Small intestine (tissue), 7 donors: ENCODE data around the gene B4GALNT1. TPM values are rescaled to one million over a fixed set of nuclear protein-coding genes. Genes with fewer than 3 reads are reported as not detected.
A peak's percentile ranks its signal among the peaks of the same experiment; 100 is the strongest.

Experiments
- DNase-seq, 2 donors: peaks; one replicate each; pipeline versions ENCODE4 v3.0.0 to v3.0.0-alpha.2; 2013
- FAIRE-seq: peaks from 2 replicates; lab custom pipeline; 2012; peaks lifted over from hg19 to GRCh38; lab: Jason Lieb, UNC
- H3K27ac ChIP-seq, 3 donors: one replicate each; pipeline ENCODE4 v1.5.1; 2013; ENCODE audit warnings: low read length in 2 of 3, mild to moderate bottlenecking in 2 of 3, control low read depth in 1 of 3, inconsistent platforms in 1 of 3, low read depth in 1 of 3, moderate library complexity in 1 of 3
- H3K27me3 ChIP-seq, 3 donors: one replicate each; pipeline ENCODE4 v1.6.1; 2013; ENCODE audit warnings: low read length in 3 of 3, inconsistent platforms in 1 of 3; ENCODE audit not compliant: control insufficient read depth in 3 of 3, insufficient read depth in 3 of 3
- H3K36me3 ChIP-seq, 3 donors: one replicate each; pipeline ENCODE4 v1.6.1; 2013; ENCODE audit warnings: low read length in 3 of 3, inconsistent platforms in 1 of 3, low read depth in 1 of 3, mild to moderate bottlenecking in 1 of 3, moderate library complexity in 1 of 3; ENCODE audit not compliant: control insufficient read depth in 3 of 3, insufficient read depth in 2 of 3
- H3K4me1 ChIP-seq, 3 donors: one replicate each; pipeline ENCODE4 v1.6.1; 2013; ENCODE audit warnings: low read length in 2 of 3, inconsistent platforms in 1 of 3, low read depth in 1 of 3, mild to moderate bottlenecking in 1 of 3, moderate library complexity in 1 of 3; ENCODE audit not compliant: control insufficient read depth in 3 of 3, insufficient read depth in 2 of 3
- H3K4me3 ChIP-seq, 3 donors: one replicate each; pipeline ENCODE4 v1.5.1; 2013; ENCODE audit warnings: low read length in 3 of 3, control low read depth in 1 of 3, inconsistent platforms in 1 of 3, low read depth in 1 of 3, mild to moderate bottlenecking in 1 of 3, moderate library complexity in 1 of 3
- H3K9me3 ChIP-seq, 2 donors: one replicate each; pipeline ENCODE4 v1.6.1; 2013; ENCODE audit warnings: low read depth in 1 of 2, low read length in 1 of 2; ENCODE audit not compliant: control insufficient read depth in 2 of 2, insufficient read depth in 1 of 2
- WGBS, 3 donors: extraction: QIAGEN DNeasy Blood & Tissue Kit; methylation state at CpG; one replicate each; pipeline ENCODE4 v1.1.7; 2013; 5-methylcytosine and 5-hydroxymethylcytosine counted together
- polyA plus RNA-seq, 4 donors: library from polyadenylated mRNA; stranded (reverse) in 3 of 4; unstranded in 1 of 4; fragments of 200-250 nt in 3 of 4; fragments of 120-200 nt in 1 of 4; gene quantifications; one replicate each; pipeline versions ENCODE4 v1.2.1 to v1.2.3, GENCODE V29; 2013
- donor health status: healthy with polysubstance abuse.
- donor health status: control.
- donor health status: control.
- donor health status: Bipolar disorder and iron deficiency.
- donor health status: healthy.

The B4GALNT1 gene
- polyA plus RNA-seq, 4 donors = 0.27 to 2.1 (median 0.95) TPM; not detected in 1

- FAIRE-seq (no peak), DNase-seq (no peak)
- Histone ChIP-seq H3K27me3 (peaks cover 0 to 12% (median 0%) of the 10 kb centered on the region in 3 donors), H3K27ac (no peak overlapping the region), H3K36me3 (no peaks in the 10 kb centered on the region), H3K4me3 (no peak overlapping the region), H3K9me3 (no peaks in the 10 kb centered on the region), H3K4me1 (peaks cover 0 to 22% (median 0%) of the 10 kb centered on the region in 3 donors)
- 88 to 92% (median 92%) methylated on average over 2 of the region's 2 CpGs for WGBS, 3 donors
Measured at GRCh38 chr12:57579011-57579410, 54.0 kb downstream of the B4GALNT1 start.

- no peaks in the 10 kb centered on the region for H3K36me3 ChIP-seq
- FAIRE-seq = no peak
- peaks cover 0 to 8% (median 0%) of the 10 kb centered on the region in 3 donors for H3K27me3 ChIP-seq
- peaks cover 0 to 22% (median 0%) of the 10 kb centered on the region in 3 donors for H3K4me1 ChIP-seq
- no peak for DNase-seq
- 87 to 91% (median 88%) methylated on average over 12 of the region's 12 CpGs for WGBS, 3 donors
- no peak overlapping the region for H3K4me3 ChIP-seq
- H3K9me3 ChIP-seq = no peaks in the 10 kb centered on the region
- H3K27ac ChIP-seq = no peak overlapping the region
Measured at GRCh38 chr12:57577981-57578758, 54.8 kb downstream of the B4GALNT1 start.

- 75 to 77% (median 76%) methylated on average over 9 of the region's 9 CpGs for WGBS, 3 donors
Measured at GRCh38 chr12:57576613-57577160, 56.3 kb downstream of the B4GALNT1 start.

More at GRCh38 chr12:57576613-57577160, 56.3 kb downstream of the B4GALNT1 start:
- H3K27me3 ChIP-seq = no peaks in the 10 kb centered on the region
- peak overlapping the region in 1 of 3 donors; percentile 10 for H3K27ac ChIP-seq
- H3K36me3 ChIP-seq = no peaks in the 10 kb centered on the region
- H3K9me3 ChIP-seq = no peaks in the 10 kb centered on the region
- FAIRE-seq = no peak
- DNase-seq = peak in 1 of 2 donors; percentile 22
- H3K4me3 ChIP-seq = no peak overlapping the region
- peaks cover 0 to 22% (median 0%) of the 10 kb centered on the region in 3 donors for H3K4me1 ChIP-seq

Other genes starting within 250 kb of the B4GALNT1 start
- 10 to 100 TPM; 14.5 to 62.4 (median 18.7) TPM for gene R3HDM2, start 202.2 kb downstream of the B4GALNT1 start, polyA plus RNA-seq
- gene INHBC, start 198.4 kb downstream of the B4GALNT1 start, polyA plus RNA-seq = under 1 TPM in 2 of 4 donors, not detected in 2; 0.03 to 0.49 TPM
- gene INHBE, start 177.9 kb downstream of the B4GALNT1 start, polyA plus RNA-seq = 1 to 10 TPM in 1 of 4 donors, under 1 TPM in 1, not detected in 2; 0.21 to 1.4 TPM
- 1 to 10 TPM in 3 of 4 donors, not detected in 1; 1.5 to 5.5 (median 1.9) TPM for gene GLI1, start 173.4 kb downstream of the B4GALNT1 start, polyA plus RNA-seq
- 10 to 100 TPM in 1 of 4 donors, 1 to 10 TPM in 3; 4.2 to 39.2 (median 9.1) TPM for gene ARHGAP9, start 153.3 kb downstream of the B4GALNT1 start, polyA plus RNA-seq
- 10 to 100 TPM; 57.0 to 93.4 (median 62.6) TPM for gene MARS1, start 145.1 kb downstream of the B4GALNT1 start, polyA plus RNA-seq
- 100 to 1,000 TPM in 1 of 4 donors, 10 to 100 TPM in 3; 41.1 to 105 (median 46.9) TPM for gene DDIT3, start 112.7 kb downstream of the B4GALNT1 start, polyA plus RNA-seq
- gene MBD6, start 110.4 kb downstream of the B4GALNT1 start, polyA plus RNA-seq = 10 to 100 TPM; 20.5 to 72.0 (median 36.5) TPM
- 100 to 1,000 TPM; 112 to 224 (median 145) TPM for gene DCTN2, start 86.0 kb downstream of the B4GALNT1 start, polyA plus RNA-seq
- gene KIF5A, start 83.2 kb downstream of the B4GALNT1 start, polyA plus RNA-seq = 1 to 10 TPM in 1 of 4 donors, under 1 TPM in 2, not detected in 1; 0.27 to 8.4 (median 0.83) TPM
- gene PIP4K2C, start 42.0 kb downstream of the B4GALNT1 start, polyA plus RNA-seq = 10 to 100 TPM; 16.1 to 26.4 (median 17.8) TPM
- 10 to 100 TPM in 1 of 4 donors, 1 to 10 TPM in 2, not detected in 1; 5.4 to 12.5 (median 9.9) TPM for gene DTX3, start 28.4 kb downstream of the B4GALNT1 start, polyA plus RNA-seq
- 10 to 100 TPM in 1 of 4 donors, 1 to 10 TPM in 2, not detected in 1; 4.6 to 11.8 (median 6.0) TPM for gene ARHGEF25, start 21.8 kb downstream of the B4GALNT1 start, polyA plus RNA-seq
- 100 to 1,000 TPM; 148 to 307 (median 200) TPM for gene OS9, start 60.9 kb upstream of the B4GALNT1 start, polyA plus RNA-seq
- 1 to 10 TPM in 2 of 4 donors, under 1 TPM in 2; 0.67 to 1.8 (median 0.92) TPM for gene AGAP2, start 105.5 kb upstream of the B4GALNT1 start, polyA plus RNA-seq
- gene TSPAN31, start 111.8 kb upstream of the B4GALNT1 start, polyA plus RNA-seq = 10 to 100 TPM; 13.2 to 62.8 (median 24.5) TPM
- gene CDK4, start 119.1 kb upstream of the B4GALNT1 start, polyA plus RNA-seq = 100 to 1,000 TPM in 1 of 4 donors, 10 to 100 TPM in 3; 13.2 to 225 (median 70.2) TPM
- gene MARCHF9, start 121.9 kb upstream of the B4GALNT1 start, polyA plus RNA-seq = 10 to 100 TPM in 2 of 4 donors, 1 to 10 TPM in 2; 8.4 to 29.2 (median 11.4) TPM
- 1 to 10 TPM in 3 of 4 donors, under 1 TPM in 1; 0.27 to 1.7 (median 1.2) TPM for gene CYP27B1, start 133.9 kb upstream of the B4GALNT1 start, polyA plus RNA-seq
- gene METTL1, start 138.9 kb upstream of the B4GALNT1 start, polyA plus RNA-seq = 10 to 100 TPM in 2 of 4 donors, 1 to 10 TPM in 2; 2.2 to 21.9 (median 11.6) TPM
- 1 to 10 TPM in 3 of 4 donors, under 1 TPM in 1; 0.22 to 7.1 (median 2.7) TPM for gene EEF1AKMT3, start 139.4 kb upstream of the B4GALNT1 start, polyA plus RNA-seq
- gene TSFM, start 149.6 kb upstream of the B4GALNT1 start, polyA plus RNA-seq = 10 to 100 TPM; 22.4 to 52.4 (median 35.4) TPM
- 10 to 100 TPM in 3 of 4 donors, 1 to 10 TPM in 1; 8.2 to 16.5 (median 14.8) TPM for gene AVIL, start 185.5 kb upstream of the B4GALNT1 start, polyA plus RNA-seq
- 100 to 1,000 TPM in 1 of 4 donors, 10 to 100 TPM in 3; 35.1 to 143 (median 51.8) TPM for gene CTDSP2, start 213.5 kb upstream of the B4GALNT1 start, polyA plus RNA-seq